IMR-90 (cell line): Measurements from ENCODE around the gene CD34. TPM values are rescaled to one million over a fixed set of nuclear protein-coding genes. Genes with fewer than 3 reads are reported as not detected.

ENCODE experiments used
- ATAC-seq: fragments of 200-7000 bp; cut with Tn5 transposase; 2 replicates; pipeline ENCODE4 v1.9.1; 2020; ENCODE audit warnings: low read depth, mild to moderate bottlenecking, moderate library complexity
- BruUV-seq: library from RNA; stranded (reverse); fragments of 400-500 nt; replicated peaks from 2 replicates; lab custom pipeline; 2021; lab: Mats Ljungman, UMichigan
- CTCF ChIA-PET: fragments of 300-600 bp; formaldehyde crosslinking; extraction: SDS; loops from one replicate; lab custom pipeline; 2021; ENCODE audit warnings: antibody characterized with exemption; lab: Yijun Ruan, JAX
- POLR2A ChIA-PET: fragments of 300-600 bp; sonication (Branson Sonifier 250); formaldehyde crosslinking; loops from one replicate; lab custom pipeline; 2022; ENCODE audit warnings: antibody characterized with exemption; ENCODE audit not compliant: unreplicated experiment; lab: Charles Lee
- DNase-seq: peaks from one replicate; pipeline ENCODE4 v3.0.0; 2013
- H2AFZ ChIP-seq: replicated peaks from 2 replicates; pipeline ENCODE3; 2013; ENCODE audit warnings: low read length, mild to moderate bottlenecking; ENCODE audit not compliant: poor library complexity
- H2AK5ac ChIP-seq: 2 replicates; pipeline ENCODE4 v1.6.1; 2013; ENCODE audit warnings: low read depth, low read length, inconsistent platforms
- H2AK9ac ChIP-seq: replicated peaks from 2 replicates; pipeline ENCODE3; 2013; ENCODE audit warnings: mild to moderate bottlenecking, low read depth, low read length, moderate library complexity; ENCODE audit not compliant: poor library complexity
- H2BK120ac ChIP-seq: 2 replicates; pipeline ENCODE4 v1.6.1; 2013; ENCODE audit warnings: low read depth, low read length, inconsistent platforms
- H2BK15ac ChIP-seq: 3 replicates; pipeline ENCODE4 v1.6.1; 2013; ENCODE audit warnings: low read depth, low read length, inconsistent platforms
- H2BK20ac ChIP-seq: 2 replicates; pipeline ENCODE4 v1.6.1; 2013; ENCODE audit warnings: low read depth, mild to moderate bottlenecking, inconsistent platforms, low read length, moderate library complexity
- H2BK5ac ChIP-seq: 2 replicates; pipeline ENCODE4 v1.6.1; 2013; ENCODE audit warnings: mild to moderate bottlenecking, low read depth, low read length, inconsistent platforms; ENCODE audit not compliant: poor library complexity, severe bottlenecking
- H3K14ac ChIP-seq: replicated peaks from 2 replicates; pipeline ENCODE4 v1.6.1; 2013; ENCODE audit warnings: low read depth, low read length, inconsistent platforms
- H3K18ac ChIP-seq: 2 replicates; pipeline ENCODE4 v1.6.1; 2013; ENCODE audit warnings: low read depth, low read length, control low read depth
- H3K23ac ChIP-seq: 2 replicates; pipeline ENCODE4 v1.6.1; 2013; ENCODE audit warnings: low read depth, low read length, inconsistent platforms
- H3K27ac ChIP-seq: 2 replicates; pipeline ENCODE4 v1.5.1; 2013; ENCODE audit warnings: mild to moderate bottlenecking, control low read depth, low read length; ENCODE audit not compliant: insufficient read depth
- H3K27me3 ChIP-seq: 2 replicates; pipeline ENCODE4 v1.6.1; 2013; ENCODE audit warnings: low read length; ENCODE audit not compliant: control insufficient read depth, insufficient read depth
- H3K36me3 ChIP-seq: 2 replicates; pipeline ENCODE4 v1.6.1; 2013; ENCODE audit warnings: low read length, mixed read lengths; ENCODE audit not compliant: control insufficient read depth, insufficient read depth
- H3K4ac ChIP-seq: 2 replicates; pipeline ENCODE4 v1.6.1; 2013; ENCODE audit warnings: low read depth, low read length, inconsistent platforms
- H3K4me1 ChIP-seq: 2 replicates; pipeline ENCODE4 v1.6.1; 2013; ENCODE audit warnings: low read length, mixed read lengths; ENCODE audit not compliant: control insufficient read depth, insufficient read depth
- H3K4me2 ChIP-seq: 2 replicates; pipeline ENCODE4 v1.6.1; 2013; ENCODE audit warnings: low read depth, mild to moderate bottlenecking, control low read depth, low read length, moderate library complexity
- H3K4me3 ChIP-seq: 2 replicates; pipeline ENCODE4 v1.5.1; 2013; ENCODE audit warnings: low read depth, mild to moderate bottlenecking, control low read depth, low read length, moderate library complexity; ENCODE audit not compliant: insufficient read depth
- H3K56ac ChIP-seq: 2 replicates; pipeline ENCODE4 v1.6.1; 2013; ENCODE audit warnings: low read length, inconsistent platforms; ENCODE audit not compliant: insufficient read depth; ENCODE audit errors: extremely low read depth
- H3K79me1 ChIP-seq, 2 experiments: 2 replicates each; pipeline ENCODE4 v1.6.1; 2013; ENCODE audit warnings: low read length in 2 of 2, inconsistent platforms in 1 of 2, low read depth in 1 of 2
- H3K9ac ChIP-seq: 2 replicates; pipeline ENCODE4 v1.6.1; 2013; ENCODE audit warnings: low read depth, low read length, control low read depth
- H3K9me1 ChIP-seq: 2 replicates; pipeline ENCODE4 v1.6.1; 2013; ENCODE audit warnings: low read length, inconsistent platforms; ENCODE audit not compliant: insufficient read depth
- H3K9me3 ChIP-seq: 2 replicates; pipeline ENCODE4 v1.6.1; 2013; ENCODE audit warnings: low read length; ENCODE audit not compliant: control insufficient read depth, insufficient read depth
- H4K20me1 ChIP-seq: 2 replicates; pipeline ENCODE4 v1.6.1; 2013; ENCODE audit warnings: low read length, inconsistent platforms; ENCODE audit not compliant: insufficient read depth
- H4K5ac ChIP-seq: 2 replicates; pipeline ENCODE4 v1.6.1; 2013; ENCODE audit warnings: mild to moderate bottlenecking, low read depth, low read length, control low read depth
- H4K8ac ChIP-seq, 2 experiments: 2 replicates each; pipeline ENCODE4 v1.6.1; 2013; ENCODE audit warnings: low read depth in 2 of 2, low read length in 2 of 2, control low read depth in 1 of 2, inconsistent platforms in 1 of 2
- H4K91ac ChIP-seq: 2 replicates; pipeline ENCODE4 v1.6.1; 2013; ENCODE audit warnings: low read depth, low read length, inconsistent platforms; ENCODE audit not compliant: insufficient read depth
- ELK1 ChIP-seq: fragments of 150-350 bp; IDR thresholded peaks from 2 replicates; pipeline ENCODE4 v1.6.1; 2016; ENCODE audit warnings: low read depth, mild to moderate bottlenecking, low read length, moderate library complexity, borderline replicate concordance
- USF2 ChIP-seq: fragments of 150-350 bp; IDR thresholded peaks from 2 replicates; pipeline ENCODE4 v1.6.1; 2017; ENCODE audit warnings: mild to moderate bottlenecking, antibody characterized with exemption, low read length, low read depth
- WGBS, 2 experiments: methylation state at CpG; one replicate each; pipeline versions ENCODE4 v1.1.5 to v1.1.7; 2013; ENCODE audit warnings: missing lambda C conversion rate in 2 of 2; ENCODE audit not compliant: insufficient read length in 1 of 2; ENCODE audit errors: extremely low coverage in 2 of 2; 5-methylcytosine and 5-hydroxymethylcytosine counted together
- dilution Hi-C: fragments of 300-500 bp; cut with HindIII; formaldehyde crosslinking; loops from one replicate; pipeline ENCODE4 v1.14.3; 2018; ENCODE audit warnings: low sequenced_read_pairs; ENCODE audit not compliant: unreplicated experiment
- in situ Hi-C: fragments of 300-500 bp; cut with MboI; formaldehyde crosslinking; loops from 3 replicates; pipeline ENCODE4 v1.14.3; 2019; ENCODE audit warnings: low sequenced_read_pairs, inconsistent platforms, mixed read lengths
- intact Hi-C: fragments of 100-400 bp; cut with micrococcal nuclease; formaldehyde crosslinking; loops from 2 replicates; pipeline ENCODE4 v1.10.0; 2022
- polyA plus RNA-seq, 3 experiments: library from polyadenylated mRNA; depleted of rRNA; stranded (reverse); fragments of >200 nt; gene quantifications; 2 replicates each; pipeline ENCODE4 v1.2.3, GENCODE V29; 2012; ENCODE audit warnings: low replicate concordance in 1 of 3
- total RNA-seq: library from RNA; depleted of rRNA; stranded (reverse); fragments of >200 nt; gene quantifications from 2 replicates; pipeline ENCODE4 v1.2.3, GENCODE V29; 2012

The CD34 gene
- total and polyA plus RNA-seq, 2 of the 4 experiments (the other 2 are of a cell fraction), result 0.14 TPM; not detected in 1

- Histone ChIP-seq H4K5ac (no peak overlapping the region), H3K4me2 (no peak overlapping the region), H2BK15ac (no peak overlapping the region), H3K9me1 (no peaks in the 10 kb centered on the region), H3K9me3 (no peaks in the 10 kb centered on the region), H3K23ac (no peak overlapping the region), H2AK5ac (no peak overlapping the region), H2AFZ (peak overlapping the region; percentile 26), H4K20me1 (no peaks in the 10 kb centered on the region), H2BK120ac (no peak overlapping the region), H3K27ac (no peak overlapping the region), H4K91ac (no peak overlapping the region), H2BK20ac (no peak overlapping the region), H3K4me1 (no peaks in the 10 kb centered on the region), H2BK5ac (no peak overlapping the region), H3K36me3 (no peaks in the 10 kb centered on the region), H4K8ac (no peak overlapping the region), H3K4ac (no peak overlapping the region), H3K14ac (no peak overlapping the region), H3K18ac (no peak overlapping the region), H3K27me3 (no peaks in the 10 kb centered on the region; the same call in 1 of the 2 replicates), H3K79me1 (no peaks in the 10 kb centered on the region), H3K56ac (no peak overlapping the region), H3K9ac (no peak overlapping the region), H3K4me3 (no peak overlapping the region), H2AK9ac (no peak overlapping the region)
- CTCF ChIA-PET, result interaction anchor here (1.4 to 3.1 kb wide), 2 partner anchors 10 to 38 kb away, joined by 3 to 12 read pairs; no protein-coding TSS in a partner anchor
- POLR2A ChIA-PET, result no interaction called here
- in situ Hi-C loops, result no loop called here
- WGBS, 2 experiments, result 100% methylated on average over 1 of the region's 7 CpGs; no CpG with 5 or more reads in 1 of the 2 experiments
- TF ChIP-seq ELK1, result no peak
- TF ChIP-seq USF2, result peak; percentile 33; the same call in 1 of the 2 replicates
- DNase-seq (peak; percentile 50), ATAC-seq (no peak)
- BruUV-seq, result no TSS peak
- intact Hi-C loops, result no loop called here
- dilution Hi-C loops, result no loop called here
Observed at GRCh38 chr1:207941665-207942064, 30.7 kb upstream of the CD34 start.
